ENCODE data around the gene ITGA1.

DNA sequence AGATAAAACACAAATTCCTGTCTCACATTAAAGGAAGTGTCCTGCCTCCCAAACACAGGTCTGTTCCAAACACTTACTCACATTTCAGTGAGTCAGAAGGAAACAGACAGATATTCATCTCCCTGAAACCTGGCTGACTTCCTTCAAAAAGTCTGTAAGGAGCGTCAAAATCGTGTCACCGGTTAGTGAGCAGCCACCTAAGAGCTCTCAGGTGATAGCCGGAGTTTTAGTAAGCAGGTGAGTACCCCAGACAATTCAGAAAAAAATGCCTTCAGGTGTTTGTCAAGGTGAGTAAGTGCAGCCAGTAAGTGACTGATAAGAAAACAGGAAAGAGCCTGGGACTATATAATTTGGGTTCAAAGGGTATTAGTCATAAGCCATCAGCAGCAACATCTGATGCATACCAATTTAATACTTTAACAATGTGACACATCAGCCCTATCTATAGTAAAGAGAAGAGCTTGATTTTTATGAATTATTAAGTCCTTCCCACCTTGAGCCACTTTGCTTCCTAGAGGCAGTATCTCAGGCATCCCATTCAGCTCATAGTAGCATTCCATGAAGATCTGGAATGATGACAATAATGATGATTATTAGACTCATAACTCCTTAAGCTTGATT is 200.1 kb downstream of the ITGA1 start:
- no peak for TF ChIP-seq POLR2AphosphoS5 (IDR thresholded peaks at IDR 0.05)
- TF ChIP-seq, protein P1, sequence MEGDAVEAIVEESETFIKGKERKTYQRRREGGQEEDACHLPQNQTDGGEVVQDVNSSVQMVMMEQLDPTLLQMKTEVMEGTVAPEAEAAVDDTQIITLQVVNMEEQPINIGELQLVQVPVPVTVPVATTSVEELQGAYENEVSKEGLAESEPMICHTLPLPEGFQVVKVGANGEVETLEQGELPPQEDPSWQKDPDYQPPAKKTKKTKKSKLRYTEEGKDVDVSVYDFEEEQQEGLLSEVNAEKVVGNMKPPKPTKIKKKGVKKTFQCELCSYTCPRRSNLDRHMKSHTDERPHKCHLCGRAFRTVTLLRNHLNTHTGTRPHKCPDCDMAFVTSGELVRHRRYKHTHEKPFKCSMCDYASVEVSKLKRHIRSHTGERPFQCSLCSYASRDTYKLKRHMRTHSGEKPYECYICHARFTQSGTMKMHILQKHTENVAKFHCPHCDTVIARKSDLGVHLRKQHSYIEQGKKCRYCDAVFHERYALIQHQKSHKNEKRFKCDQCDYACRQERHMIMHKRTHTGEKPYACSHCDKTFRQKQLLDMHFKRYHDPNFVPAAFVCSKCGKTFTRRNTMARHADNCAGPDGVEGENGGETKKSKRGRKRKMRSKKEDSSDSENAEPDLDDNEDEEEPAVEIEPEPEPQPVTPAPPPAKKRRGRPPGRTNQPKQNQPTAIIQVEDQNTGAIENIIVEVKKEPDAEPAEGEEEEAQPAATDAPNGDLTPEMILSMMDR (IDR thresholded peaks at IDR 0.05): no peak
- TF ChIP-seq POLR2A (IDR thresholded peaks at IDR 0.05; ENCODE audit: low read depth): no peak
